Measurements from ENCODE around the gene ACVR1. TPM values are rescaled to one million over a fixed set of nuclear protein-coding genes. Genes with fewer than 3 reads are reported as not detected.

The ACVR1 gene
- polyA plus RNA-seq, 1 of the 3 experiments (the other 2 are of a cell fraction): 22.4 TPM

DNA sequence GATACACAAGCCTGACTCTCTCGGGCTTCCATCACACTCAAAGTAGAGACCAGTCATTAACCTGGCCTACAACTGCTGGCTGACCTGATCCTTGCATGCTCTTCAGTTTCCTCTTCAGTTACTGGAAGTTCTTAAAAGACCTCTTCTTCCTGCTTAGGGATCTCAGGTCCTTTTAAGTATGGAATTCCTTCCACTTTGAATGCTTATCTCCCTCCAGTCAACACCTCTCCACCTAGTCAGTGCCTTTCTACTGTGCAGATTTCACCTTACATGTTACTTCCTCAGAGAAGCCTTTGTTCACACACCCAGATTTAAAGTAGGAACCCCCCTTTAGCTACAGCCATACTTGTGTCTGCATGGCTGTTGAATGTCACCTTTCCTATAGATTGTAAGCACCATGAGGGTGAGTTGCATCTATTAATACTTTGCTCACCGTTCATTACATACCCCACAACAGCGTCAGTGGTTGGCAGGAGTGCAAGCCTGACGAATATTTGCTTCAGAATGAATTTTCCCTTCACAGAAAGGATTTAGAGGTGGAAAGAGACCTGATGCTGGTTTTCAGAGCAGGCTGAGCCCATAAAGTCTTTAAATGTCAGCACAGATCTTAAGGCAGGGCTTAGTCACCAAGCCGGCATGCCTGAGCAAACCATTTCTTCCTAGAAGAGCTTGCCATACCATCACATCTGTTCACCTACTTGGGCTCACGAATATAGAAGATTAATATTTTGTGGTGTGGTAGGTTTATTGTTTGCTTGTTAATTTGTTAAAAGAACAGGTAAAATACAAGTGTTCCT is 90.1 kb downstream of the ACVR1 start:
- POLR2A ChIA-PET: no interaction called here
- Histone ChIP-seq H3K27me3 (ENCODE audit: insufficient read depth) (no peaks in the 10 kb centered on the region), H3K79me2 (ENCODE audit: insufficient read depth) (peaks cover 6% of the 10 kb centered on the region; the same call in 1 of the 2 replicates), H3K4me2 (no peak overlapping the region), H3K4me1 (ENCODE audit: control insufficient read depth in 1 of 2, insufficient read depth in 2 of 2, low read depth in 1 of 2, low read length in 1 of 2) (peaks cover 17 to 25% of the 10 kb centered on the region in 2 experiments; a peak in 3 of 4 replicates), H3K36me3 (replicated peaks in 1 of 2; ENCODE audit: control insufficient read depth in 1 of 2, insufficient read depth in 2 of 2, low read length in 1 of 2) (peaks cover under 1 to 6% of the 10 kb centered on the region in 2 experiments), H3K9ac (no peak overlapping the region), H3K4me3 (ENCODE audit: low read depth in 2 of 2, low read length in 1 of 2) (no peak overlapping the region), H4K20me1 (ENCODE audit: insufficient read depth) (peaks cover 12% of the 10 kb centered on the region; the same call in 1 of the 2 replicates), H3K27ac (ENCODE audit: low read depth in 2 of 2, low read length in 1 of 2) (no peak overlapping the region), H3K9me3 (no peaks in the 10 kb centered on the region), H3K9me2 (no peaks in the 10 kb centered on the region), H2AFZ (ENCODE audit: low read depth) (no peak overlapping the region), H3F3A (replicated peaks; ENCODE audit: insufficient read depth) (no peaks in the 10 kb centered on the region)
- DNase-seq: no peak
- TF ChIP-seq, protein P1, sequence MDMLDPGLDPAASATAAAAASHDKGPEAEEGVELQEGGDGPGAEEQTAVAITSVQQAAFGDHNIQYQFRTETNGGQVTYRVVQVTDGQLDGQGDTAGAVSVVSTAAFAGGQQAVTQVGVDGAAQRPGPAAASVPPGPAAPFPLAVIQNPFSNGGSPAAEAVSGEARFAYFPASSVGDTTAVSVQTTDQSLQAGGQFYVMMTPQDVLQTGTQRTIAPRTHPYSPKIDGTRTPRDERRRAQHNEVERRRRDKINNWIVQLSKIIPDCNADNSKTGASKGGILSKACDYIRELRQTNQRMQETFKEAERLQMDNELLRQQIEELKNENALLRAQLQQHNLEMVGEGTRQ (IDR thresholded peaks at IDR 0.05; ENCODE audit: borderline replicate concordance, low read depth, low read length): no peak
- TF ChIP-seq RCOR1 (IDR thresholded peaks at IDR 0.05; ENCODE audit: low read length) (no peak), FOSL2 (IDR thresholded peaks at IDR 0.05; ENCODE audit: borderline replicate concordance, low read depth) (no peak), ELF1 (IDR thresholded peaks at IDR 0.05) (no peak), GATA2 (CRISPR knock-in tag; IDR thresholded peaks at IDR 0.05) (no peak), RFX5 (IDR thresholded peaks at IDR 0.05; ENCODE audit: low read length) (no peak), RXRA (IDR thresholded peaks at IDR 0.05; ENCODE audit: borderline replicate concordance, low read depth) (no peak), SIN3A (IDR thresholded peaks at IDR 0.05; ENCODE audit: borderline replicate concordance, low read depth, low read length) (no peak), TCF12 (IDR thresholded peaks at IDR 0.05) (no peak), NFIC (IDR thresholded peaks at IDR 0.05; ENCODE audit: borderline replicate concordance) (no peak), TEAD4 (IDR thresholded peaks at IDR 0.05; ENCODE audit: borderline replicate concordance, insufficient read depth) (no peak)
- TF ChIP-seq, protein P2, sequence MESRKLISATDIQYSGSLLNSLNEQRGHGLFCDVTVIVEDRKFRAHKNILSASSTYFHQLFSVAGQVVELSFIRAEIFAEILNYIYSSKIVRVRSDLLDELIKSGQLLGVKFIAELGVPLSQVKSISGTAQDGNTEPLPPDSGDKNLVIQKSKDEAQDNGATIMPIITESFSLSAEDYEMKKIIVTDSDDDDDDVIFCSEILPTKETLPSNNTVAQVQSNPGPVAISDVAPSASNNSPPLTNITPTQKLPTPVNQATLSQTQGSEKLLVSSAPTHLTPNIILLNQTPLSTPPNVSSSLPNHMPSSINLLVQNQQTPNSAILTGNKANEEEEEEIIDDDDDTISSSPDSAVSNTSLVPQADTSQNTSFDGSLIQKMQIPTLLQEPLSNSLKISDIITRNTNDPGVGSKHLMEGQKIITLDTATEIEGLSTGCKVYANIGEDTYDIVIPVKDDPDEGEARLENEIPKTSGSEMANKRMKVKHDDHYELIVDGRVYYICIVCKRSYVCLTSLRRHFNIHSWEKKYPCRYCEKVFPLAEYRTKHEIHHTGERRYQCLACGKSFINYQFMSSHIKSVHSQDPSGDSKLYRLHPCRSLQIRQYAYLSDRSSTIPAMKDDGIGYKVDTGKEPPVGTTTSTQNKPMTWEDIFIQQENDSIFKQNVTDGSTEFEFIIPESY (IDR thresholded peaks at IDR 0.05; ENCODE audit: borderline replicate concordance, low read depth): no peak
- TF ChIP-seq, protein P3, sequence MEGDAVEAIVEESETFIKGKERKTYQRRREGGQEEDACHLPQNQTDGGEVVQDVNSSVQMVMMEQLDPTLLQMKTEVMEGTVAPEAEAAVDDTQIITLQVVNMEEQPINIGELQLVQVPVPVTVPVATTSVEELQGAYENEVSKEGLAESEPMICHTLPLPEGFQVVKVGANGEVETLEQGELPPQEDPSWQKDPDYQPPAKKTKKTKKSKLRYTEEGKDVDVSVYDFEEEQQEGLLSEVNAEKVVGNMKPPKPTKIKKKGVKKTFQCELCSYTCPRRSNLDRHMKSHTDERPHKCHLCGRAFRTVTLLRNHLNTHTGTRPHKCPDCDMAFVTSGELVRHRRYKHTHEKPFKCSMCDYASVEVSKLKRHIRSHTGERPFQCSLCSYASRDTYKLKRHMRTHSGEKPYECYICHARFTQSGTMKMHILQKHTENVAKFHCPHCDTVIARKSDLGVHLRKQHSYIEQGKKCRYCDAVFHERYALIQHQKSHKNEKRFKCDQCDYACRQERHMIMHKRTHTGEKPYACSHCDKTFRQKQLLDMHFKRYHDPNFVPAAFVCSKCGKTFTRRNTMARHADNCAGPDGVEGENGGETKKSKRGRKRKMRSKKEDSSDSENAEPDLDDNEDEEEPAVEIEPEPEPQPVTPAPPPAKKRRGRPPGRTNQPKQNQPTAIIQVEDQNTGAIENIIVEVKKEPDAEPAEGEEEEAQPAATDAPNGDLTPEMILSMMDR (IDR thresholded peaks at IDR 0.05): no peak
- CTCF ChIA-PET: interaction anchor here (1.0 kb wide), 1 partner anchor 288 kb away, joined by 3 read pairs; no protein-coding TSS in a partner anchor
- WGBS (ENCODE audit: low lambda C conversion rate): 94% methylated on average over 6 of the region's 6 CpGs

All from SK-N-SH (cell line).